ENCODE measurements around the gene INO80D. TPM values are rescaled to one million over a fixed set of nuclear protein-coding genes. Genes with fewer than 3 reads are reported as not detected.

Gene INO80D
- total RNA-seq, 4 donors from 2014 or later = 11.3 to 16.9 (median 14.6) TPM

DNA sequence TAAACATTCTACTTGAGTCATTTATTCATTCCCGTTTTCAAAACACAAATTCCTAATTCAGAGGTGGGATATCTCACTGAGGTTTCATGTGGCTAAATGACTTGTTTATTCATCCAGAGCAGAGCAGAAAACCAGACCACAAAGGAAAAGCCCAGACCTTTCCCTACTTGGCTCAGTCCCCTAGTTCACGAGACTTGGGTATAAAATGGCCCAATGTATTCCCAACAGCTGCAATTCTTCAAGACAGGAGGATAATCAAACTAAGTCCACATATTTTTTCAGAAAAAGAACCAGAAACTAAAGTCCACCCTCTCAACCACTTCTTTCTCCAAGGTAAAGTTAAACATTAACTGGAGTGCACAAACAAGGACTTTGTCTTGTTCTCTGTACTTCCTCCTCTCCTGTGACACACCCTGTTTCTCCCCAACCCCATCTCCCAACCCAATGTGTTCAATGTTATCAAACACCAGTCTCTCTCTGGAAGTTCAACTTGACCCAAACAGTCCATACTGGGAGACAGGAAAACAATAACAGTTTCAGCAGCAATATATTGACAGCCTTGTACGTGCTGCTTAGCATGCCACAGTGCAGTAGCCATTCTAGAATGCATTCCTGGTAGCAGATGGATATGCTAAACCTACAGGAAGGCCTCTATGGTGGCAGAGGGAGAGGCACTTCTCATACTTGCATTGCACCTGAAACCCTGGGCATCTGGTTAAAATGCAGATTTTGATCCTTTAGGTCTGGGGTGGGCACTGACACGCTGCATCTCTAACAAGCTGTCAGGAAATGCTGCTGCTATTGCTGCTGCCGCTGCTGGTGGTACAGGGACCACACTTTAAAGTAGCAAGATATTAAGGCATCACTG is 110.7 kb downstream of the INO80D start:
- TF ChIP-seq, protein P1, sequence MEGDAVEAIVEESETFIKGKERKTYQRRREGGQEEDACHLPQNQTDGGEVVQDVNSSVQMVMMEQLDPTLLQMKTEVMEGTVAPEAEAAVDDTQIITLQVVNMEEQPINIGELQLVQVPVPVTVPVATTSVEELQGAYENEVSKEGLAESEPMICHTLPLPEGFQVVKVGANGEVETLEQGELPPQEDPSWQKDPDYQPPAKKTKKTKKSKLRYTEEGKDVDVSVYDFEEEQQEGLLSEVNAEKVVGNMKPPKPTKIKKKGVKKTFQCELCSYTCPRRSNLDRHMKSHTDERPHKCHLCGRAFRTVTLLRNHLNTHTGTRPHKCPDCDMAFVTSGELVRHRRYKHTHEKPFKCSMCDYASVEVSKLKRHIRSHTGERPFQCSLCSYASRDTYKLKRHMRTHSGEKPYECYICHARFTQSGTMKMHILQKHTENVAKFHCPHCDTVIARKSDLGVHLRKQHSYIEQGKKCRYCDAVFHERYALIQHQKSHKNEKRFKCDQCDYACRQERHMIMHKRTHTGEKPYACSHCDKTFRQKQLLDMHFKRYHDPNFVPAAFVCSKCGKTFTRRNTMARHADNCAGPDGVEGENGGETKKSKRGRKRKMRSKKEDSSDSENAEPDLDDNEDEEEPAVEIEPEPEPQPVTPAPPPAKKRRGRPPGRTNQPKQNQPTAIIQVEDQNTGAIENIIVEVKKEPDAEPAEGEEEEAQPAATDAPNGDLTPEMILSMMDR (IDR thresholded peaks at IDR 0.05 in 4 of 5, conservative IDR thresholded peaks at IDR 0.05 in 1 of 5) = no peak
- in situ Hi-C loops (cut with MboI; ENCODE audit: low sequenced_read_pairs in 4 of 4) = no loop called here
- no peak overlapping the region for H3K4me3 ChIP-seq
- no peaks in the 10 kb centered on the region for H3K27me3 ChIP-seq
- ATAC-seq (no peak), DNase-seq (no peak)
- no peak overlapping the region for H3K27ac ChIP-seq
- H3K36me3 ChIP-seq = no peaks in the 10 kb centered on the region
- no peaks in the 10 kb centered on the region for H3K4me1 ChIP-seq
- intact Hi-C loops (cut with DNase I; ENCODE audit: low total_unique reads) = no loop called here
- H3K9me3 ChIP-seq = no peaks in the 10 kb centered on the region

- no peak for DNase-seq
- Histone ChIP-seq H3K27me3 (no peaks in the 10 kb centered on the region), H3K4me1 (no peaks in the 10 kb centered on the region), H3K9me3 (no peaks in the 10 kb centered on the region), H3K27ac (no peak overlapping the region), H3K36me3 (no peaks in the 10 kb centered on the region), H3K4me3 (no peak overlapping the region)
- intact Hi-C loops (cut with DNase I; ENCODE audit: low total_unique reads) (no loop called here), in situ Hi-C loops (cut with MboI; ENCODE audit: low sequenced_read_pairs in 4 of 4) (no loop called here)
- no peak for TF ChIP-seq POLR2A (IDR thresholded peaks at IDR 0.05)
- TF ChIP-seq, protein P1 (IDR thresholded peaks at IDR 0.05 in 4 of 5, conservative IDR thresholded peaks at IDR 0.05 in 1 of 5) = no peak
- ATAC-seq = no peak
Measured at GRCh38 chr2:205972113-205972512, 113.9 kb downstream of the INO80D start.

DNA sequence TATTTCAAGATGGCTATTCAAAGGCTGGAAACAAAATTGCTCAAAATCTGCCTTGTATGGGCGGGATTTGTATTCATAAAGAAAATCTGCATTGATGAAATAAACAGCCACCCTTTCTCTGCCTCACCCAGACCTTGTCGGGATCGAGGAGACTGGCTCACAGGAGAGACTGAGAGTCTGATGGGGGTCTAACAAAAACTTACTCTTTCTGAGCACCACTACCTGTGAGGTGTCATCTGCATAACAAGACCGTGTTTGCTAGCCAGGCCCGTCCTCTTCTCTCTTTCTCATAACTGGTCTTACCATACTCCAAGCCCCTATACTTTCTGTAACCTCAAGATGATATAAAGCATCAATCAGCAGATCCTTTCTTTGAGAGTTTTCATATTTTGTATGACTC is 115.6 kb downstream of the INO80D start:
- Histone ChIP-seq H3K9me3 (no peaks in the 10 kb centered on the region), H3K27ac (no peak overlapping the region), H3K36me3 (no peaks in the 10 kb centered on the region), H3K27me3 (no peaks in the 10 kb centered on the region), H3K4me3 (no peak overlapping the region), H3K4me1 (no peaks in the 10 kb centered on the region)
- intact Hi-C loops (cut with DNase I; ENCODE audit: low total_unique reads) = no loop called here
- DNase-seq = no peak
- TF ChIP-seq, protein P1 (IDR thresholded peaks at IDR 0.05 in 4 of 5, conservative IDR thresholded peaks at IDR 0.05 in 1 of 5) = no peak
- no peak for TF ChIP-seq POLR2A (IDR thresholded peaks at IDR 0.05)
- no peak for ATAC-seq
- in situ Hi-C loops (cut with MboI; ENCODE audit: low sequenced_read_pairs in 4 of 4) = no loop called here

DNA sequence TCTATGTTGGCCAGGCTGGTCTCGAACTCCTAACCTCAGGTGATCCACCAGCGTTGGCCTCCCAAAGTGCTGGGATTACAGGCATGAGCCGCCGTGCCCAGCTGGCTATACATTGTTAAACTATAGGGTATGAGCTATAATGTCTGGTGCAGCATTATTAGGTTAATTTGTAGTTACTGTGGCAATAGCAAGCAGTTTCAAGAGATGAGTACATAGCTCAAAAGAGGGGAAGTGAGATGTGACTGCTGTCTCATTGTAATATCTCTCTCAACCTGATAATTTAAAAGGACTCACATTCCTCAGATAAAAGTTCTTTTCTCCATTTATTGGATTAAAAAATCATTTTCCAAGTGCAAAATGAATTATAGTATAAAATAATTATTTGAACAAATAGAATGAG is 116.4 kb downstream of the INO80D start:
- H3K27ac ChIP-seq = no peak overlapping the region
- no peak for TF ChIP-seq POLR2A (IDR thresholded peaks at IDR 0.05)
- TF ChIP-seq, protein P1 (IDR thresholded peaks at IDR 0.05 in 4 of 5, conservative IDR thresholded peaks at IDR 0.05 in 1 of 5) = no peak
- in situ Hi-C loops (cut with MboI; ENCODE audit: low sequenced_read_pairs in 4 of 4) = no loop called here
- no peak for ATAC-seq
- H3K27me3 ChIP-seq = no peaks in the 10 kb centered on the region
- DNase-seq = no peak
- no peaks in the 10 kb centered on the region for H3K9me3 ChIP-seq
- H3K4me3 ChIP-seq = no peak overlapping the region
- H3K4me1 ChIP-seq = no peaks in the 10 kb centered on the region
- H3K36me3 ChIP-seq = no peaks in the 10 kb centered on the region
- intact Hi-C loops (cut with DNase I; ENCODE audit: low total_unique reads) = no loop called here
